Cardiac fibroblast (primary cell): ENCODE results near the gene SRD5A1.

Experiments used
- DNase-seq, 2 donors: peaks; one replicate each; pipeline versions ENCODE4 v3.0.0 to v3.0.0-alpha.2; 2010; ENCODE audit warnings: low read depth in 2 of 2
- H3K4me3 ChIP-seq, 2 donors: replicated peaks in 1 of 2; 1 replicate in 1 of 2; 2 replicates in 1 of 2; pipeline ENCODE4 v1.5.1; 2011; ENCODE audit warnings: low read depth in 2 of 2, low read length in 2 of 2, mild to moderate bottlenecking in 2 of 2, moderate library complexity in 1 of 2
- TF ChIP-seq, protein P1 (sequence below): IDR thresholded peaks from one replicate; pipeline ENCODE4 v1.5.1; 2011; ENCODE audit warnings: low read depth, mild to moderate bottlenecking, low read length, inconsistent platforms

The SRD5A1 gene

DNA sequence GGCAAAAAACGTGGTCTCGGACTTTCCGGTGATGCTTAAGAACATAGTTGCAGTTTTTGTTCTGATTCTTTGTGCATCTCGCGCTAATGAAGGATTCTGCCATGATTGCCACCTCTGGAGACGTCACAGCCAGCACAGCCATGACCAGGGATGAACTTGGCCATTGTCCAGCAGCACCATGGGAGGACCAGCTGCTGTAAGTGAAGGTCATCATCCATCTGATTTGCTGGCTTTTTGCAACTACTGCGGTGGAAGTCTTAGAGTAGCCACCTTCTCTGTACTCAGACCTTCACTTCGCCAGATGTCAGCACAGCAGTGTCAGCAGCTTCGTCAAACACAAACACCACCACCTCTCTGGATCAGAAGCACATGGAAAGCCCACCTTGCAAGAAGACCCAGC, 46.1 kb upstream of the SRD5A1 start:
- TF ChIP-seq, protein P1, sequence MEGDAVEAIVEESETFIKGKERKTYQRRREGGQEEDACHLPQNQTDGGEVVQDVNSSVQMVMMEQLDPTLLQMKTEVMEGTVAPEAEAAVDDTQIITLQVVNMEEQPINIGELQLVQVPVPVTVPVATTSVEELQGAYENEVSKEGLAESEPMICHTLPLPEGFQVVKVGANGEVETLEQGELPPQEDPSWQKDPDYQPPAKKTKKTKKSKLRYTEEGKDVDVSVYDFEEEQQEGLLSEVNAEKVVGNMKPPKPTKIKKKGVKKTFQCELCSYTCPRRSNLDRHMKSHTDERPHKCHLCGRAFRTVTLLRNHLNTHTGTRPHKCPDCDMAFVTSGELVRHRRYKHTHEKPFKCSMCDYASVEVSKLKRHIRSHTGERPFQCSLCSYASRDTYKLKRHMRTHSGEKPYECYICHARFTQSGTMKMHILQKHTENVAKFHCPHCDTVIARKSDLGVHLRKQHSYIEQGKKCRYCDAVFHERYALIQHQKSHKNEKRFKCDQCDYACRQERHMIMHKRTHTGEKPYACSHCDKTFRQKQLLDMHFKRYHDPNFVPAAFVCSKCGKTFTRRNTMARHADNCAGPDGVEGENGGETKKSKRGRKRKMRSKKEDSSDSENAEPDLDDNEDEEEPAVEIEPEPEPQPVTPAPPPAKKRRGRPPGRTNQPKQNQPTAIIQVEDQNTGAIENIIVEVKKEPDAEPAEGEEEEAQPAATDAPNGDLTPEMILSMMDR = no peak
- DNase-seq = no peak

DNA sequence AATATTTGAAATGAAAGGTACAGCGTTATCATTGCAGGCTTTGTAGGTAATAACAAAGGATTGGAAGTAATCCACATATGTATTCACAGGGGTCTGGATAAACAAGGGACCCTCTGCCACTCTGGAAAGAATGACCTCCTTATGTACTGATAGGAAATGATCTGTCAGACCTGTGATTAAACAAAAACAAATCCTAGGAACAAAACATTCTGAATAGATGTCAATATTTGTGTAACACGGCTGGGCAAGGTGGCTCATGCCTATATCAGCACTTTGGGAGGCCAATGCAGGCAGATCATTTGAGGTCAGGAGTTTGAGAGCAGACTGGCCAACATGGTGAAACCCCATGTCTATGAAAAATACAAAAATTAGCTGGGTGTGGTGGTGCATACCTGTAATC, 42.7 kb upstream of the SRD5A1 start:
- no peak for DNase-seq
- no peak overlapping the region for H3K4me3 ChIP-seq
- TF ChIP-seq, protein P1 = no peak

More for the DNA sequence above, 46.1 kb upstream of the SRD5A1 start:
- no peak overlapping the region for H3K4me3 ChIP-seq

DNA sequence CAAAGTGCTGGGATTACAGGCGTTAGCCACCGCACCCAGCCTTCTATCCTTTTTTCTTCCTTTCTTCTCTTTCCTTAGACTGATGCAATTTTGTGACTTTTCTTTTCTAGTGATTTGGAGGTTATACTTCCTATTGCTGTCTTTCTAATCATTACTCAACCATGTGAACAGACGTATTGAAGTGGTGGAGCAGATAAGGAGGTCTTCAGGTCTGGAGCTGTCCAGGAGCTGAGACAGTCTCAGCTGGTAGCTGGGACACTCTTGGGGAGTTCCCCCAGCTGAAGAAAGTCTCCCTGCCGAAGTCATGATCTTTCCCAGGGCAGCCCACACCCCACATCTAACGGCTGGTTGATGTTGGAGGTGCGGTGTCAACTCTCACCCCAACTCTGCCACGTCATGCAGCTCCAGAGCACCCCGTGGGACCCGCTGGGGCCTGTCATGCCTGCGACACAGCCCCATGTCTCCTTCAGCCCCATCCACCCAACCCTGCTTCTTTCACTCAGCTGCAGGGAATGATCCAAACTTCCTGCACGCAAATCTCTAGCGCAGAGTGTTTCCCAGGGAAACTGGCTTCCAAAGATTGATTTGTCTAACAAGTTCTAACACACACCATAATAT, 41.5 kb upstream of the SRD5A1 start:
- no peak for DNase-seq
- no peak overlapping the region for H3K4me3 ChIP-seq
- TF ChIP-seq, protein P1 = no peak

DNA sequence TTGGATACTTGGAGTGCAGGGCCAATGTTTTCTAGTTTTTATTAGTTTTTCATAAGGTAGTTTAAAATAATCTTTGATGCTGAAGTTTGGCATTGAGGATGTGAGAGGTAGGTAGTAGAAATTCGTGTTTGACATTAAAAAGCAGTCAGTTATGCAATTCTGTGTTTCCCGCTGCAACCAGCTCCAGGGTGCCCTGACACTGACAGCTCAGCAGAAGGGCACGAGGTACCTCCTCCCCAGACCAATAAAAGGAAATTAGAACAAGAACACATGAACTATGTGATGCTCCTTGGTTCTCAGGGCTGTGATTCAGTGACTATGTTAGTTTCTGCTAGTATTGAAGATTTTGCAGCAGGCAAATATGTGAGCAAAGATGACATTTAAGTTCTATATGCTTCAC, 40.6 kb upstream of the SRD5A1 start:
- TF ChIP-seq, protein P1 = no peak
- no peak overlapping the region for H3K4me3 ChIP-seq
- peak in 1 of 2 donors; percentile 43 for DNase-seq

DNA sequence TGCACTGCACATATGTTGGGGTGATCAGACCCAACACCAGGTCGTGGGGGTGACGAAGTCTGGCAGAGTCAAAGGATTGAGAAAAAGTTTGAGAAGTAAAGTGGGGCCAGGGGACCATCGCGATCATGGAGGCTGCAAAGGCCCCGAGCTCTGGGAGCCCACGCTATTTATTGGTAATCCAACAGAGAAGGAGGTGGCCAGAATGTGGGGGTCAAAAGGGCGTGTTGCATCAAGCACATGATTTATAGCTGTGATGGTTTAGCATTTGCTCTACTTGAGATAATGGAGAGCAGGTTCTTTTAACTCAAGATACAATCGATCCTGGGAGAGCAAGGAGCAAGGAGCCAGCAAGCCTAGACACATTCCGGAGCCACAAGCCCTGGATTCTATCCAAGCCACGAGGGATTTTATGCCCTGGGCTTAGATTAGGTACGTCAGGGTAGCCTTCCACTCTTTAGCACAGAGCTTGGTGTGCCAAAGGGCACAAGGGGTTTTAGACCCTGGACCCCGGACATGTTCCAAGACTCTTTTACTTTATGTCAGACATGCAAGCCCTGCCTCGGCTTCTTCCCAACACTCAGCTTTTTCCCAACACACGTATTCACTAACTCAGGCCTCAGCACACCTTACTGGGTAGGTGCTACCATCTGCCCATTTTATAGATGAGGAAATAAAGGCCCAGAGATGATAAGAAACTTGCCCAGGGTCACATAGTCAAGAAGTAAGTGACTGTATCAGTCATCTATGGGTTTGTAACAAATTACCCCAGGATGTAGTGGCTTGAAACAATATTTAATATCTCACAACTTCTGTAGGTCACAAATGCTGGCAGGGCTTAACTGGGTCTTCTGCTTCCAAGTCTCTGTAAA, 39.9 kb upstream of the SRD5A1 start:
- no peak for DNase-seq
- no peak overlapping the region for H3K4me3 ChIP-seq
- TF ChIP-seq, protein P1 = no peak

DNA sequence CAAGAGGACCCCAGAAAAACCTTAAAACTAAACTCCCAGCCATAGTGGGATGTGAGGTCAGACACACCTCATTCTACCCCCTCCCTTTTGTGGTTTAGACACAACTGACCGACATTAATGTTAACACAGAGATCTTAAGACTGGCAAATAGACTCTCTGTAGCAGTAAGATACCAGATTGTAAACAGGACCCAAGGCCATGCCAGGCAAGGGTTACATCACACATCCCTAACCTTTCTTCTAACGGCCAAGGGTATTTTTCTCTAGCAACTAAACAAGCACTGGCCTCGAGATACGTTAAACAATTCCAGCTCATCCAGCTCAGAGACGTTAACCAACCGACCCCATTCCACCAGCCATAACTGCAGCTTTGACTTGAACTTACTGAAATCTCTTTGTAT, 39.2 kb upstream of the SRD5A1 start:
- no peak overlapping the region for H3K4me3 ChIP-seq
- DNase-seq = no peak
- TF ChIP-seq, protein P1 = no peak
